Ishikawa (cell line): ENCODE measurements around the gene PSMG4.

Experiments
- CEBPB ChIP-seq: IDR thresholded peaks from 2 replicates; pipeline ENCODE4 v1.6.1; 2012
- CREB1 ChIP-seq: IDR thresholded peaks from 2 replicates; pipeline ENCODE4 v1.6.1; 2012; ENCODE audit warnings: low read depth
- EGR1 ChIP-seq: IDR thresholded peaks from 2 replicates; pipeline ENCODE4 v1.6.1; 2012
- EP300 ChIP-seq: IDR thresholded peaks from 2 replicates; pipeline ENCODE4 v1.6.1; 2012; ENCODE audit warnings: borderline replicate concordance
- FOXM1 ChIP-seq: IDR thresholded peaks from 2 replicates; pipeline ENCODE4 v1.6.1; 2012; ENCODE audit warnings: low read depth, borderline replicate concordance
- MAX ChIP-seq: IDR thresholded peaks from 2 replicates; pipeline ENCODE4 v1.6.1; 2012
- RAD21 ChIP-seq: IDR thresholded peaks from 2 replicates; pipeline ENCODE4 v1.6.1; 2012; ENCODE audit warnings: low read depth
- REST ChIP-seq: IDR thresholded peaks from 2 replicates; pipeline ENCODE4 v1.6.1; 2012; ENCODE audit warnings: low read depth, mild to moderate bottlenecking
- TAF1 ChIP-seq: IDR thresholded peaks from 2 replicates; pipeline ENCODE4 v1.6.1; 2012; ENCODE audit warnings: low read depth, mild to moderate bottlenecking
- TCF12 ChIP-seq: IDR thresholded peaks from 2 replicates; pipeline ENCODE4 v1.6.1; 2012; ENCODE audit warnings: low read depth
- TEAD4 ChIP-seq: IDR thresholded peaks from 2 replicates; pipeline ENCODE4 v1.6.1; 2012
- USF1 ChIP-seq: IDR thresholded peaks from 2 replicates; pipeline ENCODE4 v1.6.1; 2012
- YY1 ChIP-seq: IDR thresholded peaks from 2 replicates; pipeline ENCODE4 v1.6.1; 2012; ENCODE audit warnings: low read depth
- ZBTB7A ChIP-seq: IDR thresholded peaks from 2 replicates; pipeline ENCODE4 v1.6.1; 2012; ENCODE audit warnings: low read depth

The PSMG4 gene

GRCh38 chr6:3294396-3294795 is 35.6 kb downstream of the PSMG4 start:
- TF ChIP-seq USF1 (no peak), TEAD4 (no peak), RAD21 (no peak)

GRCh38 chr6:3294921-3295871 is 36.4 kb downstream of the PSMG4 start:
- no peak for TF ChIP-seq TEAD4
- no peak for TF ChIP-seq RAD21
- TF ChIP-seq REST, result no peak
- TF ChIP-seq TCF12, result no peak
- TF ChIP-seq YY1, result no peak
- TF ChIP-seq CREB1, result no peak

- TF ChIP-seq TAF1 (no peak), MAX (no peak), CEBPB (no peak), YY1 (no peak), TCF12 (no peak), EP300 (no peak)
Measured at GRCh38 chr6:3296078-3296477, 37.3 kb downstream of the PSMG4 start.

GRCh38 chr6:3296537-3296936 is 37.8 kb downstream of the PSMG4 start:
- TF ChIP-seq ZBTB7A (no peak), FOXM1 (no peak), RAD21 (no peak), EP300 (no peak), TEAD4 (no peak), MAX (no peak), TCF12 (no peak), EGR1 (no peak), TAF1 (no peak), REST (no peak), CEBPB (no peak), USF1 (no peak)

GRCh38 chr6:3297006-3297405 is 38.3 kb downstream of the PSMG4 start:
- TF ChIP-seq TCF12 (no peak), TAF1 (no peak), YY1 (no peak), USF1 (no peak), REST (no peak), MAX (no peak), TEAD4 (no peak), RAD21 (no peak), CEBPB (no peak), FOXM1 (no peak)
